ENCODE data around the gene SULT4A1.

SULT4A1 gene

GRCh38 chr22:43795320-43795719, 67.0 kb downstream of the SULT4A1 start:
- no peak for ATAC-seq
- TF ChIP-seq TOX (CRISPR knock-in tag; IDR thresholded peaks at IDR 0.05; ENCODE audit: borderline replicate concordance): no peak
- TF ChIP-seq RARB (CRISPR knock-in tag; IDR thresholded peaks at IDR 0.05): no peak
- no peak for TF ChIP-seq OSR1 (CRISPR knock-in tag; IDR thresholded peaks at IDR 0.05)
- TF ChIP-seq POU6F1 (CRISPR knock-in tag; IDR thresholded peaks at IDR 0.05; ENCODE audit: borderline replicate concordance, low read depth): no peak
- no peak for TF ChIP-seq ZNF565 (CRISPR knock-in tag; conservative IDR thresholded peaks at IDR 0.05; ENCODE audit: low read depth)
- no peak for TF ChIP-seq ZNF70 (CRISPR knock-in tag; IDR thresholded peaks at IDR 0.05)
- TF ChIP-seq ZFP3 (CRISPR knock-in tag; IDR thresholded peaks at IDR 0.05): no peak
- no peak for TF ChIP-seq BACH2 (CRISPR knock-in tag; IDR thresholded peaks at IDR 0.05; ENCODE audit: borderline replicate concordance)
- TF ChIP-seq ZFP30 (CRISPR knock-in tag; IDR thresholded peaks at IDR 0.05): no peak
- no peak for TF ChIP-seq ZC3H10 (CRISPR knock-in tag; IDR thresholded peaks at IDR 0.05)
- TF ChIP-seq ARNTL (CRISPR knock-in tag; IDR thresholded peaks at IDR 0.05; ENCODE audit: borderline replicate concordance, low read depth): no peak
- TF ChIP-seq PATZ1 (CRISPR knock-in tag; IDR thresholded peaks at IDR 0.05; ENCODE audit: borderline replicate concordance): no peak
- TF ChIP-seq TCF4 (CRISPR knock-in tag; IDR thresholded peaks at IDR 0.05; ENCODE audit: borderline replicate concordance): no peak
- TF ChIP-seq ZNF8 (CRISPR knock-in tag; IDR thresholded peaks at IDR 0.05): no peak

- no peak for ATAC-seq
- TF ChIP-seq BACH2 (CRISPR knock-in tag; IDR thresholded peaks at IDR 0.05; ENCODE audit: borderline replicate concordance): no peak
- TF ChIP-seq TOX (CRISPR knock-in tag; IDR thresholded peaks at IDR 0.05; ENCODE audit: borderline replicate concordance): no peak
- TF ChIP-seq PPARA (CRISPR knock-in tag; IDR thresholded peaks at IDR 0.05; ENCODE audit: borderline replicate concordance): no peak
- no peak for TF ChIP-seq TCF4 (CRISPR knock-in tag; IDR thresholded peaks at IDR 0.05; ENCODE audit: borderline replicate concordance)
- TF ChIP-seq ZFP30 (CRISPR knock-in tag; IDR thresholded peaks at IDR 0.05): no peak
- TF ChIP-seq CSDC2 (CRISPR knock-in tag; IDR thresholded peaks at IDR 0.05): no peak
- no peak for TF ChIP-seq ESRRG (CRISPR knock-in tag; IDR thresholded peaks at IDR 0.05)
- TF ChIP-seq OSR1 (CRISPR knock-in tag; IDR thresholded peaks at IDR 0.05): no peak
- no peak for TF ChIP-seq GLIS3 (CRISPR knock-in tag; IDR thresholded peaks at IDR 0.05)
- TF ChIP-seq ZFP3 (CRISPR knock-in tag; IDR thresholded peaks at IDR 0.05): no peak
- no peak for TF ChIP-seq CREB5 (CRISPR knock-in tag; IDR thresholded peaks at IDR 0.05; ENCODE audit: low read depth)
- TF ChIP-seq ZNF565 (CRISPR knock-in tag; conservative IDR thresholded peaks at IDR 0.05; ENCODE audit: low read depth): no peak
- TF ChIP-seq ISL1 (CRISPR knock-in tag; IDR thresholded peaks at IDR 0.05): no peak
- no peak for TF ChIP-seq ZNF70 (CRISPR knock-in tag; IDR thresholded peaks at IDR 0.05)
- no peak for TF ChIP-seq RARB (CRISPR knock-in tag; IDR thresholded peaks at IDR 0.05)
- no peak for TF ChIP-seq ZNF8 (CRISPR knock-in tag; IDR thresholded peaks at IDR 0.05)
- TF ChIP-seq SNAI2 (CRISPR knock-in tag; IDR thresholded peaks at IDR 0.05): no peak
- TF ChIP-seq TSHZ2 (CRISPR knock-in tag; IDR thresholded peaks at IDR 0.05): no peak
- no peak for TF ChIP-seq PATZ1 (CRISPR knock-in tag; IDR thresholded peaks at IDR 0.05; ENCODE audit: borderline replicate concordance)
These were observed 69.4 kb downstream of the SULT4A1 start for GRCh38 chr22:43792905-43793304.
